Measurements from ENCODE around the gene DDB1.

The DDB1 gene

DNA sequence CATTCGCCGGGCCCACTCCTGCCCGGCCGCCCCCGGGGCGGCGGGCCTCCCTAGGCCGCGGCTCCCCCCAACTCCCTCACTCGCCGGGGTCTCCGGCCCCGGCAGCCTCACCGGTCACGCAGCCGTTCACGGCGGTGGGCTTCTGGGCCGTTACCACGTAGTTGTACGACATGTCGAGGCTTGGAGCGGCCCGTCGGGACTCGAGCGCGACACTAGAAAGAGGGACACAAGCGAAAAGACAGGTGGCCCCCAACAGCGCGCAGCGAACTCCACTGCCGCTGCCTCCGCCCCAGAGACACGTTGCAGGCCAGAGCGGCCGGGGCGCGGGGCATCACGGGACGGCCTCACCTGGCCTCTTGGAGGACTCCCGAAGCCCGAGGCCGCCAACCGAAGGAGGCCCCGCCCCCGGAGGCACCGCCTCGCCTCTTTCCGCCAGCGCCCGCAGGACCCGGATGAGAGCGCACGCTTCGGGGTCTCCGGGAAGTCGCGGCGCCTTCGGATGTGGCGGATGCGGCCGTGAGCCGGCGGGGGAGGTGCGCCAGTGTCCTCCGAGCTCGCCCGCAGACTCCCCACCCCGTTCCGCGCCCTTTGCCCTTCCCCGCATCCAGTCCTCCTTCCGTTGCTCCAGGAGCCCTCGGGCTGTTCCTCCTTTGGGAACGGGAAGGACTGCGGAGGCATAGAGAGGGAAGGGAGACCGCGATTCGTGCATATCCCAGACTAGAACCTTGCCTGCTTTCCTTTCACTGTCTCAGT lies at the start of gene DDB1, which contains the start of gene TKFC:
DDB1 (minus strand) TSS at position 309 of the 753 bp plus-strand sequence; CDS start at position 172, 137 bp downstream.
TKFC (plus strand) TSS at position 432 of the 753 bp plus-strand sequence. CDS start 1,501 bp downstream, outside the sequence.
- peak; percentile 96 for DNase-seq

DNA sequence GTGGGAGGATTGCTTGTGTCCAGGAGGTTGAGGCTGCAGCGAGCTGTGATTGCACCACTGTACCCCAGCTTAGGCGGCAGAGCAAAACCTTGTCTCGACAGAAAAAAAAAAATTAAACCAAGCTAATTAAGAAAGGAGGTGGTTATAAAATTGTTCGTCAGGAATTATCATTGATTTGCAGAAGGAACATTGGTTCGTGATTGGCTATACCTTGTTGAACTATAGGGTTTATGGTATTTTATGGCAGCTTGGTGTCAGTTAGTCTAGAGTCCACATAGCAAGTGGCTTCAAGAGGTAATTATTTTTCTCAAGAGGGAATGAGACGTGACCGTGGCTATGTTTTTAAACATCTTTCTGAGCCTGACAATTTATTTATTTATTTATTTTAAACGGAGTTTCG lies 48.0 kb upstream of the DDB1 start:
- no peak for DNase-seq

DNA sequence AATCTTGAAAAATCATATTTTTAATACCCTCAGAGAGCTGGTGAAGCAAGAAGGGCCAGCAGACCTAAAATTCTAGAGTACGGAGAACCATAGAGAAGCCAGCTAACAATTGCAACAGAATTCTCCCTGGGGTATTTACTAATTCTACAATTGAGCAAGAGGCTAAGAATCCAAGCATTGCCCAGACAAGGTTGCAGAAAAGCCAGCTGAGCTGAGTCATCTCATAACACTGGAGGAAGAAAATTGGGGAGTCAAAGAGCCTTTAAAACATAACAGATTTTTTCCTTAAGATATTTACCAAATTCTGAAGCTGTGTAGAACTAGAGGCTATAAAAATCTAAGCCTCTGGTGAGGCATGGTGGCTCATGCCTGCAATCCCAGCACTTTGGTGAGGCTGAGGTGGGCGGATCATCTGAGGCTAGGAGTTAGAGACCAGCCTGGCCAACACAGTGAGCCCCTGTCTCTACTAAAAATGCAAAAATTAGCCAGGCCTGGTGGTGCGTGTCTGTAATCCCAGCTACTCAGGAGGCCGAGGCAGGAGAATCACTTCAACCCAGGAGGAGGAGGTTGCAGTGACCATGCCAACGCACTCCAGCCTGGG lies 45.9 kb upstream of the DDB1 start:
- DNase-seq: no peak

DNA sequence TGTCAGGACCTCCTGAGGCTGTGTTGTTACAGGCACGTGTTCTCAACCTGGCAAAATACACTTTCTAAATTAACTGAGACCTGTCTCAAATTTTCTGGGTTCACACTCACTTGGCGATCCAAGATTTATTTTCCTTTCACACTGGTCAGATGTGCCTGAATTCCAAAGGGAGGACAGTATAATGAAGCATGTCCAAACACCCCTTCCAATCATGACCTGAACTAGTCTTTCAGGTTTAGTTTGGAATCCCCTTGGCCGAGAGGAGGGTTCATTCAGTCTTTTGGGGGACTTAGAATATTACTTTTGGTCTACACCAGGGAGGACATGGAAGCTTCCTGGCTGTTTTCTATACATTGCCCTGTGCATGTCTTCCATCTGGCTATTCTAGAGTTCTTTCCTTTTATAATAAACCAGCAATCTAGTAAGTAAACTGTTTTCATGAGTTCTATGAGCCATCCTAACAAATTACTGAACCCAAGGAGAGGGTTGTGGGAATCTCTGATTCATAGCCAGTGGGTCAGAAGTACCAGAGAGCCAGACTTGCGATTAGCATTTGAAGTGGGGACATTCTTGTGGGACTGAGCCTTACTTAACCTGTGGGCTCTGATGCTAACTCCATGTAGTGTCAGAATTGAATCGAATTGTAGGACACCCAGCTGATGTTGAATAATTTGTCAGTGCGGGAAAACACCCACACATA lies 44.7 kb upstream of the DDB1 start:
- DNase-seq: no peak

DNA sequence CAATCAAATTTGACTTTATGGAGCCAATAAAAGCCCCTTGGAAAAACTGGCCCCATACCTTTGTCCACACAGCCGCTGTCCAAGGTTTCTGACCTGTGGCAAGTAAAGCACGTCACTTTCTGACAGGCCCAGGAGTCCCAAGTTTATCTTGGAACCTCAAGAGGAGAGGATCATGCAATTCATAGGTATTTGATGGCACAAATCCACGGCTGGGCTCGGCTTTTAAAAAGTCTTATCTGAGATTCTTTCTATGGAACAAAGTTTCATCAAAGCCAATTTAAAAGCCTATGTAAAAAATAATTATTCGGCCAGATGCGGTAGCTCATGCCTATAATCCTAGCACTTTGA lies 42.8 kb upstream of the DDB1 start:
- DNase-seq: no peak

DNA sequence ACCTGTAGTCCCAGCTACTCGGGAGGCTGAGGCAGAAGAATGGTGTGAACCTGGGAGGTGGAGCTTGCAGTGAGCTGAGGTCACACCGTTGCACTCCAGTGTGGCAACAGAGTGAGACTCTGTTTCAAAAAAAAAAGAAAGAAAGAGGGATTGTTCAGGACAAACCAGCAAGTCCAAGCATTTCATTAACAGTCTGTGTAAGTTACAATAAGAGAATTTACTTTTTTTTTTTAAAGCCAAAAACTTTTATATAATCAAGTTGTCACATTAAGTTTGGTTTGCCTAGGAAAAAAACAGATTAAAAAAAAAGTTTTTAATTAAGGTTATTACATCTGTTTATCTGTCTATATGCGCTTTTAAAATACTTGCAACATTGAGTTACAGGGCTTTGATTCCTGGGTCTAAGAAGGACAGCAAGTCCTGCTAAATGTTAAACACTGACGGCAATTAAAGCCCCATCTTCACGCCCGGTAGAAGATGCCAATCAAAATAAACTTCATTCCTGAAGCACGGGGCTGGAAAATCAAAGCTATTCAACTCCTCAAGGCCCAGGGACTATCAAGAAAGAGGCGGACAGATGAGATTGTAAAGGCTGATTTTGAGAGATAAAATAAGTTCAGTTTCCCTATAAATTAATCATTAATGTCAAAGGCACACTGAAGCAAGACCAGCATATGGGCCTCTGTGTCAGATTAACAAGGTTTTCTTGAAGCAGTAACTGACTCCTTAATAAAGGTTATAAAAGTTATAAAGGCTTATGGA lies 39.9 kb upstream of the DDB1 start:
- no peak for DNase-seq

DNA sequence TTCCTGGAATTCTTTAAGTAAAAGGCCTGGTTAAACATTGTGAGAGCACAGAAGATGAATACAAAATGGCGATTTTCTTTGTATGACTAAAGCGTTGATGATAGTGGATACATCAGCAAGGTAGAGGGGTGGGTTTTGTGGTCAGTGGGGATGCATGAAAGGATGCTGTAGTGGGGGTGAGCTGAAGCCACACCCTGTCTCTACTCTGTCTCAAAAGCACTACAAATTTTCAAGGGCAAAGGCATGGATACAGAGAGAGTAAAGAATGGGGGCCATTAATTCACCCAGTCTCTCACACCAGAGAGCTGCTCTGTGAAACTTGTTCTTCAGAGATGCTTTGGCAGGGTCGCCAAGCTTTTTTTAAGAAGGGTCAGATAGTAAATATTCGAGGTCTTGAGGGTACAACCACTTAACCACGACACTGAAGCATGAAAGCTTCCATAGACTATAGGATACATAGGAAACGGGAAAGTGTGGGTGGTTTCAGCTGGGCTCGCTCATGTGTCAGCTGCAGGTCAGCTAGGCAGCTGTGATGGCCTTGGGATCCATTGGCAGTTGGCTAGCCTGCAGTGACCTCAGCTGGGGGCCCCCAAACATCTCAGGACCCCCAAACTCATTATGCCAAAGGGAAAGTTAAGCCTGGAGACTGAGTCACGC lies 37.6 kb upstream of the DDB1 start:
- DNase-seq: no peak

DNA sequence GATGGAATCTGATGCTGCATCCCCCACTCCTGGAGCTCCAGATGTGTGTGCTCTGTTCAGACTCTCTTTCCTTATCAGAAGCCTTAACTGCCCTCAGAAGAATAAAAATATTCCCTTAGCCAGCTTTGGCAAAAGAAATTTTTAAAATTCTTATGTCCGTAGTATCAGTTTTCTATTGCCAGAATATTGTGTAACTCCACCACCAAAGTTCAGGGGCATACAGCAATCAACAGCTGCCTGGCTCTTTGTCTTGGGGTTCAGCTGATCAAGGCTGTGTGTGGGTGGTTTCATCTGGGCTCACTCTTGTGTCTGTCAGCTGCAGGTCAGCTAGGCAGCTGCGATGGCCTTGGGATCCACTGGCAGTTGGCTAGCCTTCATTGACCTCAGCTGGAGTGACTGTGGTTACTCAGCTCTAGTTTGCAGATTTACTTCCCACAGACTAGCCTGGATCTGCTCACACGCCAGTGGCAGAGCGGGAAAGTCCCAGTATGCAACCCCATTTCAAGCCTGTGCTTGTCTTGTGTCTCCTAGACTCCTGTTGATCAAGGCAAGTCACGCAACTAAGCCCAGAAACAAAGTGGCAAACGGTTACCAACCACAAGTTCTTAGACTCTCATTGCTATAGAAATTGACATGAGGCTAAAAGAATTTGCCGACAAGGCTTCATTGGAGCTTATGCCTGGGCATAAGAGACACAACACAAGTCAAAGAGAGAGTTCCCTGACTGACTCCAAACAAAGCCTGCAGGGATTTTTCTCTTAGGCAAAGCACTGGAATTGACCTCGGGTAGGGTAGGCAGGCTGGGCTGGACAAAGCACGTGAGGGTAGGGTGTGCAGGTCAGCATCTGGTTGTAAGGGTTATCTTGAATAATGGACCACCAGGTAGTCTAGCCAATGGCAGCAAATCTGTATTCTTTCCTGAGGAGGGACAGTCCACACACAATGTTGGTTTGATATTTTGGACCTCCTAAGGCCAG lies 36.8 kb upstream of the DDB1 start:
- no peak for DNase-seq

DNA sequence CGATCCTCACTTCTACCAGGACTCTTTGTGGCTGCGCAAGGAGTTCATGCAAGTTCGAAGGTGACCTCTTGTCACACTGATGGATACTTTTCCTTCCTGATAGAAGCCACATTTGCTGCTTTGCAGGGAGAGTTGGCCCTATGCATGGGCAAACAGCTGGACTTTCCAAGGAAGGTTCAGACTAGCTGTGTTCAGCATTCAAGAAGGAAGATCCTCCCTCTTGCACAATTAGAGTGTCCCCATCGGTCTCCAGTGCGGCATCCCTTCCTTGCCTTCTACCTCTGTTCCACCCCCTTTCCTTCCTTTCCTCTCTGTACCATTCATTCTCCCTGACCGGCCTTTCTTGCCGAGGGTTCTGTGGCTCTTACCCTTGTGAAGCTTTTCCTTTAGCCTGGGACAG lies 35.7 kb upstream of the DDB1 start:
- DNase-seq: no peak

DNA sequence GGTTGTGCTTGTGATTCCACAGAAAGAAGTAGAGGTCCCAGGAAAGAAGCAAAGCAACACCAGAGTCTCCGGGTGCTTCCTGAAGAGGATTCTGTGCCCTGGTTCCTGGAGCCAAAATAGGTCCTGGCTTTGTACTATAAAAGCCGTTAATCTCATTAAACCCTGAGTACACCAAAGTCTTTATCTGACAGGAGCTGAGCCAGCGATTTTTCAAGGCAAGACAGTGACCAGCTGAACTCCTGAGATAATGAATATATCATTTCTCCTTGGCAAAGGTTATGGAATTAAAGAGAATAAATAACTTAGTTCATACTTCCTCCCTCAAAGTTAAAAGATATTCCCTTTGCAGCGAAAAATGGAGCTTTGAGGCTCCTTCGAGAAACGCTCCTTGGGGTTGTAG lies 34.5 kb upstream of the DDB1 start:
- DNase-seq: no peak

DNA sequence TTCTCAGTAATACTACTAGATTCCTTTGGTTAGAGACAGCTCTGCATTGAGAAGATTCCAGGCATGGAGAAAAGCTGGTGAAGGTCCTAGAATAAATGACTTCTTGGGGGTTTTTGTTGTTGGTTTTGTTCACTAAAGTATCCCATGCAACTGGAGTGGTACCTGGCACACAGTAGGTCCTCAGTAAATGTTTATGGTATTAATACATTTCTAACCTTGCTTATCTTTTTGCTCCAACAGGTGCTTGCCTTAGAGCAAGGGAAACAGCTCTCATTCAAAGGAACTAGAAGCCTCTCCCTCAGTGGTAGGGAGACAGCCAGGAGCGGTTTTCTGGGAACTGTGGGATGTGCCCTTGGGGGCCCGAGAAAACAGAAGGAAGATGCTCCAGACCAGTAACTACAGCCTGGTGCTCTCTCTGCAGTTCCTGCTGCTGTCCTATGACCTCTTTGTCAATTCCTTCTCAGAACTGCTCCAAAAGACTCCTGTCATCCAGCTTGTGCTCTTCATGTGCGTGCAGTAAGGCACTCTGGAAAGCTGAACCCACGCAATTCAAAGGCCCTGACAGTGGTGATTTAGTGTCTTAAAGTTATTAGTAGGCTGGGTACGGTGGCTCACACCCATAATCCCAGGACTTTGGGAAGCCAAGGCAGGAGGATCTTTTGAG lies 31.2 kb upstream of the DDB1 start:
- DNase-seq: no peak

DNA sequence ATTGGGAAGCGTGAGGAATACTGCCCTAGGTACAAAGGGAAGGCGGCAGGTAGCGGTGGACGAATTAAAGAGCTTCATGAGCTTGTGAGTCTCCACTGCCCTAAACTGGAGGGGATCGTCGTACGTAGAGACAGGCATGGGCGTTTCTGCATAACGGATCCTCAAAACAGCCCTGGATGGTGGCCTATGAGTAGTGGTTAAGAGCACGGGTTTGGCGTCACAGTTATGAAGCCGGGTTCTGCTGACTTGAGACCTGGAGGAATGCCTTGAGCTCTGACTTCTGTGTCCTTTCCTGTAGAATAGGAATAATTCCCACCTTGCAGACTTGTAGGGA lies 29.6 kb upstream of the DDB1 start:
- DNase-seq: no peak

DNA sequence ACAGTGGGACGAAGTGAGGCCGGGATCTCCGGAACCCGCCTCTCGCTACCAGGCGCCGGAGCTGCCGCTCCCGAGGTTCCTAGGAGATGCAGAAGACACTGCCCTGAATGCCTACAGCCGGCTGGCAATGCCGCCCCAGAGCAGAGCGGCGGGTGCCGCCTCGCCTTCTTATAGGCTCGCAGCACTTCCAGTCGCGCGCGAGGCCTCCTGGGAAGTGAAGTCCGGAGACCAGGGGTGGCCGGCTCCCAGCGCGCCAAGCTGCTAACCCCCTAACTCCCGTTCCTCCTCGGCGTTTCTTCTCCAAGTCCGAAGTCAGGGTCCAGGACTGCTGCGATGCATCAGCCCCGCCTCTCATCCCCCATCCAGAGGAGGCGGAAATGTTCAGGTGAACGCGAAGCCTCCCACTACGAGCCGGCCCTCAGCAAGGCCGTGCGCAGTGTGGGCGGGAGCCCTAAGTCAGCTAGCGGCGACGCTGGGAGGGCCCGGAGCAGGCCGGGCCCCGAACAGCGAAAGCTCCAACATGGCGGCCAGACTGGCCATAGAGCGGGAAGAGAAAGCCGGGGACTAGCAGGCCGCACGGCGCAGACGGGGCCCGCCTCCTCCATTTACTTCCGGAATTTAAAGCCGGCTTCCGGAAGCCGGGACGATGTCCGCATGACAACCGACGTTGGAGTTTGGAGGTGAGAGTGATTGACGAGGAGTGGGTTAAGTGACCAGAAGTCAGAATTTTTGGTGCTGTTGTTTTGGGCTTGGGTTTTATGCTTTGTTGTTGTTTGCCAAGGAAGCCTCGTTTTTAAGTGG lies 29.0 kb upstream of the DDB1 start, which contains the start of the genes CYB561A3 and TMEM138:
CYB561A3 (minus strand) TSS at position 142 of the 801 bp plus-strand sequence. CDS start 5,169 bp downstream, outside the sequence.
TMEM138 (plus strand) TSS at position 634 of the 801 bp plus-strand sequence. CDS start 2,017 bp downstream, outside the sequence.
- peak; percentile 98 for DNase-seq

DNA sequence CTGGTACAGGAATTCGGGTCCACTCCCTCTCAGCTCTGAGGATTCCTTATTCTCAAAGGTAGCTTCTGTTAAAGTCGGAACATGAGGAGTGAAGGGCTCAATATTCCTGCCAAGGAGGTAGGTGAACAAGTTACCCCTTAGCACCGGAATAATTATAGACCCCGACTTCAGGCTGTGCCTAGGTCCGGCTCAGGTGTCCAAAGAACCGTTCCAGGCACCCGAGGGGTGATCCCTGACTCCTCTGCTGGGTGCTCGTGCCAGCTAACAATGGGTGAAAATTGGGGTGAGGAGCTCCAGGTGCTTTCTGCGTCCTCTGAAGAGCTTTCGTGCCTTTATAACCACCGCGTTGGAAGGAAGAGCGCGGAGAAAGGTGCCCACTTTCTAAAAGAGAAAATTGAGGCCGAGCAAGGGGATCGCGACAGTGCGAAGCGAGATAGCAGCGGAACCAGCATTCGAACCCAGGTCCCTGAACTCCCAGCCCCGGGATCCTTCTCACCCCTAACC lies 28.4 kb upstream of the DDB1 start:
- no peak for DNase-seq

DNA sequence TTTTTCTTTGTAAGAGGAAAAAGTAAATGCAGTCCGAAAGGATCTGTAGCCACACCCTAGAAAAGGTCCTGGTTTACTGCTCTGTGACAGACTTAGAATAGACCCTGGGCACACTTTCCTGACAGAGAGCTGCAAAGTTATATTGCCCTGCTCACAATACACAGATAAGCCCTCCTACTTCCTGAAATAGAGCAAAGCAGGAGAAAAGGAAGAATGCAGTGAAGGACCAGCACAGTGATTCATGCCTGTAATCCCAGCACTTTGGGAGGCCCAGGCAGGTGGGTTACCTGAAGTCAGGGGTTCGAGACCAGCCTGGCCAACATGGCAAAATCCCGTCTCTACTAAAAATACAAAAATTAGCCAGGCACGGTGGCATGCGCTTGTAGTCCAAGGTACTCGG lies 26.6 kb upstream of the DDB1 start:
- DNase-seq: no peak

DNA sequence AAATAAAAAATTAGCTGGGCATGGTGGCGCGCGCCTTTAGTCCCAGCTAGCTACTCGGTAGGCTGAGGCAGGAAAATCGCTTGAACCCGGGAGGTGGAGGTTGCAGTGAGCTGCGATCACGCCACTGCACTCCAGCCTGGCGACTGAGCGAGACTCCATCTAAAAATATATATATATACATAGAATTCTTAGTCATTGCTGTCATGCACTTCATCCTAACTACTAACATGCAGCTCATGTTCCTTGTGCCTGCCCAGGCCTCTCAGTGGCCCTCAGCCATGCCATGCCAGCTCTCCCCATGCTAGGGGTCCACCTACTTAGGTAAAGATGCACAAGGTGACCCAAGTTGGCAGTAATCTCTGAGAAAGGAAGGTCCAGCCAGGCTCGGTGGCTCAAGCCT lies 25.7 kb upstream of the DDB1 start:
- no peak for DNase-seq

DNA sequence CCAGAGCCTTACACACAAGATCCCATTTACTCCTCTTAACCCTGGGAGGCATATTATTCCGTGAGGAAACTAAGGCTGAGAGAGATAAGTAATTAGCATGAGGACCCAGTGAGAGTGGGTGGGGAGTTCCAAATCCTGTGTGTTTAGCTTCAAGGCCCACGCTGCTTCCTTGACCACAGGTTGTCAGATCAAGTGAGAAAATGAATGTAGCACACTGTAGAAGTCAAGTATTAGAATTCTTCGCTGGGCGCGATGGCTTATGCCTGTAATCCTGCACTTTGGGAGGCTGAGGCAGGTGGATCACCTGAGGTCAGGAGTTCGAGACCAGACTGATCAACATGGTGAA lies 25.0 kb upstream of the DDB1 start:
- DNase-seq: no peak

DNA sequence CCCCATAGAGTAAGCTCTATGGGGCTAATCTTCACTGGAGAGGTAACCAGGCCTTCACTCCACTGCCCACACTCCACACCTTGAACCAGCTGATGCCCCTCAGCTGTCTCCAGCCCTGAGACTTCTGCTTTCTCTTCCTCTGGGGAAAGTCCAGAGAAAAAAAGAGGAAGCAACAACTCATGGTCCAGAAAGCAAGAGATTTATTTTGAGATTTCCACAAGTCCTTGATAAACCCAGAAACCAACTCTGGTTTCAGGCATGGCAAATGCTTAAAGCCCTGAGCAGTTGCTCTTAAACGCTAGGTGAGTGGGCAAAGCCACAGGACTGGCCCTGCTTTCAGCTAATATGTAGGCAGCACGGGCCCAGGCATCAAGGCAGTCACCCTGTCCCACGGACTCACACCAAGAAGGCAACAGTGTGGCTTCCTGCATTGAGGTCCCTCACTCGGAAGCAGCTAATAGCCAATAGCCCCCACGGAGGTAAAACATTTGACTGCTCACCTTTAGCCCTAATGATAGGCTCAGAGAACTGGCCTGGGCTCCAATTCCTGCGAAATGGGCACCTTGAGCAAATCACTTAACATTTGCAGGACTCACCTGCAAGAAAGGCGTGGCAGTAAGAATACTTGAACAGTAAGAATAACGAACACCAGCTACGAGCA lies 24.5 kb upstream of the DDB1 start:
- DNase-seq: no peak

DNA sequence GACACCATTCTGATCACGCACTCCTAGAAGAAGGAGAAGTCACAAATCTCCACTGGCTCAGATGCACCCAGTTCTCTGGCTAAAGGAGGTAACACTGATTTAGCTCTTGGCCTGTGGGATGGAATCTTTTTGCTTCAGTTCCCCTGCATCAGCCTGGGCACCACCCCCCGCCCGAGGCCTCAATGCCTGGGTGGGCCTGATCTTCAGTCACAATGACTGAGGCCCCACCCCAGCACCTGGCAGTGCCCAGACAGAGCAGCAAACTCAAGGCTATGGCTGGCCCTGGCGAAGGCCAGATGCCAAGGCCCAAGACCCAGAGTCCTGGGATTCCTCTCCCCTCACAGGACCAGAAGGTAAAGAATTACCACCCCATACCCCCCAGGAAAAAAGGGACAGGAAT lies 23.8 kb upstream of the DDB1 start:
- no peak for DNase-seq

Data from NCI-H1092 treated with DMSO at 0.1 percent for 48 hours (cell line).